Measurements from ENCODE around the gene BICC1.

The BICC1 gene

GRCh38 chr10:58660575-58661255 is 148.0 kb downstream of the BICC1 start:
- Mint-ChIP-seq H3K9me3 (peaks cover 18% of the 10 kb centered on the region), H3K4me1 (ENCODE audit: low read depth) (peaks cover 6% of the 10 kb centered on the region), H3K4me3 (no peak overlapping the region), H3K27ac (no peak overlapping the region), H3K36me3 (ENCODE audit: low read depth) (no peaks in the 10 kb centered on the region), H3K27me3 (peaks cover 5% of the 10 kb centered on the region)

GRCh38 chr10:58661336-58661735 is 148.7 kb downstream of the BICC1 start:
- H3K36me3 Mint-ChIP-seq (ENCODE audit: low read depth): no peaks in the 10 kb centered on the region
- H3K4me1 Mint-ChIP-seq (ENCODE audit: low read depth): peaks cover 10% of the 10 kb centered on the region
- peaks cover 5% of the 10 kb centered on the region for H3K27me3 Mint-ChIP-seq
- H3K27ac Mint-ChIP-seq: no peak overlapping the region
- no peak overlapping the region for H3K4me3 Mint-ChIP-seq
- peaks cover 18% of the 10 kb centered on the region for H3K9me3 Mint-ChIP-seq

- Mint-ChIP-seq H3K36me3 (ENCODE audit: low read depth) (no peaks in the 10 kb centered on the region), H3K9me3 (peaks cover 16% of the 10 kb centered on the region), H3K4me3 (no peak overlapping the region)
Measured at GRCh38 chr10:58661902-58662301, 149.2 kb downstream of the BICC1 start.

GRCh38 chr10:58662314-58662713 is 149.6 kb downstream of the BICC1 start:
- Mint-ChIP-seq H3K9me3 (peaks cover 14% of the 10 kb centered on the region), H3K4me1 (ENCODE audit: low read depth) (peaks cover 14% of the 10 kb centered on the region), H3K27ac (no peak overlapping the region)

More at GRCh38 chr10:58661902-58662301, 149.2 kb downstream of the BICC1 start:
- H3K27me3 Mint-ChIP-seq: peaks cover 2% of the 10 kb centered on the region
- no peak overlapping the region for H3K27ac Mint-ChIP-seq
- peaks cover 14% of the 10 kb centered on the region for H3K4me1 Mint-ChIP-seq (ENCODE audit: low read depth)

GRCh38 chr10:58665361-58665760 is 152.7 kb downstream of the BICC1 start:
- H3K4me1 Mint-ChIP-seq (ENCODE audit: low read depth): peaks cover 14% of the 10 kb centered on the region
- H3K27me3 Mint-ChIP-seq: no peaks in the 10 kb centered on the region
- no peaks in the 10 kb centered on the region for H3K36me3 Mint-ChIP-seq (ENCODE audit: low read depth)
- no peak overlapping the region for H3K4me3 Mint-ChIP-seq
- H3K9me3 Mint-ChIP-seq: peaks cover 14% of the 10 kb centered on the region
- no peak overlapping the region for H3K27ac Mint-ChIP-seq

More at GRCh38 chr10:58662314-58662713, 149.6 kb downstream of the BICC1 start:
- no peak overlapping the region for H3K4me3 Mint-ChIP-seq
- no peaks in the 10 kb centered on the region for H3K36me3 Mint-ChIP-seq (ENCODE audit: low read depth)
- H3K27me3 Mint-ChIP-seq: no peaks in the 10 kb centered on the region

- Mint-ChIP-seq H3K36me3 (ENCODE audit: low read depth) (no peaks in the 10 kb centered on the region), H3K27ac (no peak overlapping the region), H3K4me3 (peak overlapping the region; percentile 13), H3K4me1 (ENCODE audit: low read depth) (peaks cover 9% of the 10 kb centered on the region), H3K9me3 (peaks cover 14% of the 10 kb centered on the region), H3K27me3 (no peaks in the 10 kb centered on the region)
Measured at GRCh38 chr10:58666024-58666423, 153.4 kb downstream of the BICC1 start.

GRCh38 chr10:58667658-58668310 is 155.1 kb downstream of the BICC1 start:
- Mint-ChIP-seq H3K9me3 (peaks cover 14% of the 10 kb centered on the region), H3K4me3 (no peak overlapping the region), H3K36me3 (ENCODE audit: low read depth) (no peaks in the 10 kb centered on the region), H3K27me3 (no peaks in the 10 kb centered on the region), H3K4me1 (ENCODE audit: low read depth) (peaks cover 8% of the 10 kb centered on the region), H3K27ac (no peak overlapping the region)

- H3K4me3 Mint-ChIP-seq: no peak overlapping the region
- H3K9me3 Mint-ChIP-seq: peaks cover 8% of the 10 kb centered on the region
- H3K27me3 Mint-ChIP-seq: no peaks in the 10 kb centered on the region
- H3K27ac Mint-ChIP-seq: no peak overlapping the region
- no peaks in the 10 kb centered on the region for H3K4me1 Mint-ChIP-seq (ENCODE audit: low read depth)
- no peaks in the 10 kb centered on the region for H3K36me3 Mint-ChIP-seq (ENCODE audit: low read depth)
Measured at GRCh38 chr10:58672845-58673244, 160.2 kb downstream of the BICC1 start.

- Mint-ChIP-seq H3K27ac (no peak overlapping the region), H3K9me3 (peaks cover 11% of the 10 kb centered on the region), H3K36me3 (ENCODE audit: low read depth) (no peaks in the 10 kb centered on the region), H3K4me3 (no peak overlapping the region), H3K4me1 (ENCODE audit: low read depth) (no peaks in the 10 kb centered on the region), H3K27me3 (no peaks in the 10 kb centered on the region)
Measured at GRCh38 chr10:58674251-58674650, 161.6 kb downstream of the BICC1 start.

- no peak overlapping the region for H3K27ac Mint-ChIP-seq
- H3K9me3 Mint-ChIP-seq: peaks cover 12% of the 10 kb centered on the region
- no peaks in the 10 kb centered on the region for H3K4me1 Mint-ChIP-seq (ENCODE audit: low read depth)
- H3K36me3 Mint-ChIP-seq (ENCODE audit: low read depth): no peaks in the 10 kb centered on the region
- H3K4me3 Mint-ChIP-seq: no peak overlapping the region
- H3K27me3 Mint-ChIP-seq: no peaks in the 10 kb centered on the region
Measured at GRCh38 chr10:58675321-58675720, 162.6 kb downstream of the BICC1 start.

- Mint-ChIP-seq H3K4me1 (ENCODE audit: low read depth) (no peaks in the 10 kb centered on the region), H3K4me3 (no peak overlapping the region), H3K27ac (no peak overlapping the region), H3K27me3 (no peaks in the 10 kb centered on the region), H3K36me3 (ENCODE audit: low read depth) (no peaks in the 10 kb centered on the region), H3K9me3 (peaks cover 10% of the 10 kb centered on the region)
Measured at GRCh38 chr10:58691528-58691927, 178.9 kb downstream of the BICC1 start.

GRCh38 chr10:58693919-58694318 is 181.2 kb downstream of the BICC1 start:
- no peaks in the 10 kb centered on the region for H3K36me3 Mint-ChIP-seq (ENCODE audit: low read depth)
- no peaks in the 10 kb centered on the region for H3K27me3 Mint-ChIP-seq
- H3K4me3 Mint-ChIP-seq: no peak overlapping the region
- no peak overlapping the region for H3K27ac Mint-ChIP-seq
- H3K4me1 Mint-ChIP-seq (ENCODE audit: low read depth): no peaks in the 10 kb centered on the region
- H3K9me3 Mint-ChIP-seq: peaks cover 9% of the 10 kb centered on the region

GRCh38 chr10:58695022-58695421 is 182.3 kb downstream of the BICC1 start:
- Mint-ChIP-seq H3K4me1 (ENCODE audit: low read depth) (no peaks in the 10 kb centered on the region), H3K4me3 (no peak overlapping the region), H3K9me3 (peaks cover 9% of the 10 kb centered on the region), H3K27me3 (no peaks in the 10 kb centered on the region), H3K27ac (no peak overlapping the region), H3K36me3 (ENCODE audit: low read depth) (no peaks in the 10 kb centered on the region)

GRCh38 chr10:58696736-58697135 is 184.1 kb downstream of the BICC1 start:
- Mint-ChIP-seq H3K27ac (no peak overlapping the region), H3K27me3 (no peaks in the 10 kb centered on the region), H3K4me1 (ENCODE audit: low read depth) (no peaks in the 10 kb centered on the region), H3K9me3 (peaks cover 9% of the 10 kb centered on the region), H3K4me3 (no peak overlapping the region), H3K36me3 (ENCODE audit: low read depth) (no peaks in the 10 kb centered on the region)

GRCh38 chr10:58697691-58698090 is 185.0 kb downstream of the BICC1 start:
- Mint-ChIP-seq H3K36me3 (ENCODE audit: low read depth) (no peaks in the 10 kb centered on the region), H3K4me3 (no peak overlapping the region), H3K27ac (no peak overlapping the region), H3K27me3 (no peaks in the 10 kb centered on the region), H3K9me3 (peaks cover 5% of the 10 kb centered on the region), H3K4me1 (ENCODE audit: low read depth) (no peaks in the 10 kb centered on the region)
